SKM-1 treated with dmso at 0.1 percent for 144 hours (cell line): ENCODE measurements around the gene CGB8.
"Not testable (repeated sequence)": the region's sequence is repeated elsewhere in the genome, so short reads cannot be mapped to it uniquely, and the experiment has no call there.

Experiments used
- DNase-seq: peaks from one replicate; lab custom pipeline; 2025; ENCODE audit not compliant: unreplicated experiment; lab: John Stamatoyannopoulos, UW

The CGB8 gene

GRCh38 chr19:49031642-49032301 is 17.1 kb downstream of the CGB8 start, which contains the start of gene CGB2:
CGB2 (plus strand) TSS chr19:49031890; CDS start chr19:49032096, 206 bp downstream.
- not testable (repeated sequence) for DNase-seq

DNA sequence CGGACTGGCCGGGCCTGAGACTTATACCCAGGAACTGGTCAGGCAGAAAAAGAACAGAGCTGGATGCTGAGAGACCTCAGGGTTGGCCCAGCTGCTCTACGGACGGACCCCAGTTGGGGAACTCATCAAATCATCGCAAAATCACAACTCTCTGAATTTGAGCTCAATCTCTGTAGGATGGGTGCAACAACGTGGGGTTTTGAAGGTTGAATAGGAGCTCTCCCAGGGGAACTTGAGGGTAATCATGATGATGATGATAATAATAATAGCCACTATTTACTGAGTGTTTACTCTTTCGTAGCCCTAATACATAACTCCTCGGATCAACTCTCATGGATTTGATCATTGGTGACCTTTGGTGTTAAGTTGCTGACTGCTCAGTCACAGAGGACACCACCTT is 18.6 kb downstream of the CGB8 start:
- not testable (repeated sequence) for DNase-seq

- not testable (repeated sequence) for DNase-seq
Observed at GRCh38 chr19:49029749-49030148, 19.2 kb downstream of the CGB8 start.

GRCh38 chr19:49028686-49029085 is 20.2 kb downstream of the CGB8 start:
- DNase-seq = not testable (repeated sequence)

- not testable (repeated sequence) for DNase-seq
Observed at GRCh38 chr19:49025599-49025998, 23.3 kb downstream of the CGB8 start.

DNA sequence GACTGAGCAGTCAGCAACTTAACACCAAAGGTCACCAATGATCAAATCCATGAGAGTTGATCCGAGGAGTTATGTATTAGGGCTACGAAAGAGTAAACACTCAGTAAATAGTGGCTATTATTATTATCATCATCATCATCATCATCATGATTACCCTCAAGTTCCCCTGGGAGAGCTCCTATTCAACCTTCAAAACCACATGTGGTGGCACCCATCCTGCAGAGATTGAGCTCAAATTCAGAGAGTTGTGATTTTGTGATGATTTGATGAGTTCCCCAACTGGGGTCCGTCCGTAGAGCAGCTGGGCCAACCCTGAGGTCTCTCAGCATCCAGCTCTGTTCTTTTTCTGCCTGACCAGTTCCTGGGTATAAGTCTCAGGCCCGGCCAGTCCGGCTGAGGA is 23.8 kb downstream of the CGB8 start:
- DNase-seq = not testable (repeated sequence)

GRCh38 chr19:49024233-49024632 is 24.7 kb downstream of the CGB8 start, which contains the start of gene CGB3:
CGB3 (minus strand) TSS chr19:49024333; CDS start chr19:49023971, 362 bp downstream.
- not testable (repeated sequence) for DNase-seq

GRCh38 chr19:49022116-49022515 is 26.8 kb downstream of the CGB8 start:
- no peak for DNase-seq

GRCh38 chr19:49020931-49021895 is 27.7 kb downstream of the CGB8 start:
- DNase-seq = no peak

- DNase-seq = no peak
Observed at GRCh38 chr19:49020342-49020741, 28.6 kb downstream of the CGB8 start.

DNA sequence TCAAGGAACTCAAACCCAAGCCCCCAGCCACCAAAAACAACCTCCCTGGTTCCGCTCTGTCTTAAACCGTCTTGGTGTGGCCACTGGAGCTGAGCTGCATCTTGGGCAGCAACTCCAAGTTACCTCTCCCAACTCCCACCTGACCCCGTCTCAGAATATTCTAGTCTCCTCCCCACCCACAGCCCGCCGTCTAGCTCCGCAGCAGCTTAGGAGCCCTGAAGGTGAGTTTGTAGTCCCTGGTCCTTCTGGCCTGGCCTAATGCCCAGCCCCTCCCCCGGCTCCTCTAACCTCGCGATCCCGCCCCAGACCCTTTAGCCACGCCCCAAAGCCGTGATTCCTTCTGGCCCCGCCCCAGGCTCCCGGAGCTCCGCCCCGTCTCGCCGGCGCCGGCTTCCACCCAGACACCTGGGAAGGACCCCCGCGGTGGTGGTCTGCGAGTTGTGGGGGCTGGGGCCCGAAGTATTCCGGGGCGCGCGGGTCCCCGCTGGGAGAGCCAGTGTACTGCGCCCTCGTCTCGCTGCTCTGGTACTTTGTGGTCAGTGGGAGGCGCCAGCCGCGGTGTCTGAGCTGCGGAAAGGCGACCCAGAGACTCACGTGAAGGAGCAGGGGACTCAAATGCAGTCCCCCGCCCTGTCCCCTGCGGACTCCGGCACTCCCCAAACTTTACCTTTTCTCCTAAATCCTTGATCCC is 29.5 kb downstream of the CGB8 start:
- DNase-seq = no peak

GRCh38 chr19:49018388-49019241 is 30.3 kb downstream of the CGB8 start:
- DNase-seq = not testable (repeated sequence)

DNA sequence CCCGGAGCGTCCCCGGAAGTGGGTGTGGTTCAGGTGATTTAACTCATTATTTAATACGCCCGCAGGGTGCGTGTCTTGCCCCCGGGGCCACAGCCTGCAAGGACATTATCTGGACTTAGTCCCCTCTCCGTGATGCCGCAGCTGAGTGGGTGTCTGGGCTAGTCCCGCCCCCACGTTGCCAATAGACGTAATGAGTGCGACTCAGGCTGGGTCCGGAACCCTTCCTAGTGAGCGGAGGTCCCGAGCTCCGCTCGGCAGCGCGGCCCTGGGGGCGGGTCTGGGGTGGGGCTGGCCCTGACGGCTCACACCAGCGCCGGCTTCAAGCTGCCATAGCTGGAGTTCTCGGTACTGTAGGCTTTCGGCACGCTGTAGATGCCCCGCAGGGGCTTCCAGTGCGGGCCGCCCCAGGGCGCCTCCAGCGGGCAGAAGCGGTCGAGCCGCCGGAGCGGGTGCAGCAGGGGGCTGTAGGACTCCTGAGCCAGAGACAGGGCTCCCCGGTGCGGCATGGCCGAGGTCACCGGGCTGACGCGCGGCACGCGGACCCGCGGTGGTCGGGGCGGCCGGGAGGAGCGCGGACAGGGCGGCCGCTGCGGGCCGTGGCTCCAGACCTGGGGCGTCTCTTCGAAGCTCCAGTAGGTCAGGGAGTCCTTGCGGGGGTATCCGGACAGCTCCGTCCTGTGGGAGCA is 31.1 kb downstream of the CGB8 start:
- no peak for DNase-seq

DNA sequence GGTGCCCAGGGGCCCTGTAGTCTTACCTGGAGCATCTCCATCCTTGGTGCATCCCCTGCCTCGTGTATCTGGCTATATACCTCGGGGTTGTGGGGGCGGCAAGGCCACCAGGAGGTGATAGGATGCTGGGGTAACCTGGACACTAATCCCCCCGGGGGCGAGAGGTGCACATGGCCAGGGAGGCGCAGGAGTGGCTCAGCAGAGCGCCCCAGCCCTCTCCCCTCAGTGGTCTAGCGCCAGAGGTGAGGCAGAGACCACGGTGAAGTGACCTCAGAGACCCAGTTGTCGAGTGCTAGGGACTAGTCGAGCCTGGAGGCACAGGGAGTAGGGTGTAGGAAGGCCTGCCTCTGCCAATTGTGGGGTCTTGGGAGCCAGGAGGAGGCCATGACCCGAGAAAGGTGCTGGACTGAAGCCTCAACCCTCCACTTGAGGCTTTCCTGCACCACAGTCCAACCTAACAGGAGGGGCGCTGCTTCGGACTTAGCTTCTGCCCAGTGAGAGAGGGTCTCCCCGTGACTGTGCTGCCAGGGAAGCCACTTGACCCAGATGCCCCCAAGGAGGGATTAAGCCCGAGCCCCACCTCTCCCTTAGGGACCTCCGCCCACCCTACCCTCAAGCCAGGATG is 31.8 kb downstream of the CGB8 start, which contains the start of gene LHB:
Gene LHB (minus strand): TSS at position 51 of the 625 bp plus-strand sequence. CDS start 10 bp downstream, at position 41.
- DNase-seq = no peak

DNA sequence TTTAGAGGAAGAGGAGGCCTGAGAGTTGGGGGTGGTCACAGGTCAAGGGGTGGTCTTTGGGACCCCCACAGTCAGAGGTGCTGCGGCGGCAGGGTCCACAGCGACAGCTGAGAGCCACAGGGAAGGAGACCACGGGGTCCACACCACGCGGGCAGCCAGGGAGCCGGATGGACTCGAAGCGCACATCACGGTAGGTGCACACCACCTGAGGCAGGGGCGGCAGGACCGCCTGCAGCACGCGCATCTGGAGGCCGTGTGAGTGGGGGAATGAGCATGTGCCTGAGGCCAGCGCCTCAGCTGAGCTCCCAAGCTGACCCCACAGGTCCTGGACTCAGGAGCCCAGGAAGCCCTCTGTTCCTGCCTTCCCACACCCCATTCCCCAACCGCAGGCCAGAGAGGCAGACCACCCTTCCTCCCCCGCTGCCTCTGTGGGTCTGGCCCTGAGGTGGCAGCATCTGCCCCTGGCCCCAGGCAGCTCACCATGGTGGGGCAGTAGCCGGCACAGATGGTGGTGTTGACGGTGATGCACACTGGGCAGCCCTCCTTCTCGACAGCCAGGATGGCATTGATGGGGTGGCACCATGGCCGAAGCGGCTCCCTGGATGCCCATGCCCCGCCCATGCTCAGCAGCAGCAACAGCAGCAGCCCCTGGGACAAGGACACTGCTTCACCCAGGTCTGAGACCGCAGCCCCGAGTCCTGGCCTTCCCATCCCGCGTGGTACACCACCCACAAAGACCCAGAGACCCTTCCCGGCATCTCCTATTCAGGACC is 32.7 kb downstream of the CGB8 start:
- DNase-seq = no peak

DNA sequence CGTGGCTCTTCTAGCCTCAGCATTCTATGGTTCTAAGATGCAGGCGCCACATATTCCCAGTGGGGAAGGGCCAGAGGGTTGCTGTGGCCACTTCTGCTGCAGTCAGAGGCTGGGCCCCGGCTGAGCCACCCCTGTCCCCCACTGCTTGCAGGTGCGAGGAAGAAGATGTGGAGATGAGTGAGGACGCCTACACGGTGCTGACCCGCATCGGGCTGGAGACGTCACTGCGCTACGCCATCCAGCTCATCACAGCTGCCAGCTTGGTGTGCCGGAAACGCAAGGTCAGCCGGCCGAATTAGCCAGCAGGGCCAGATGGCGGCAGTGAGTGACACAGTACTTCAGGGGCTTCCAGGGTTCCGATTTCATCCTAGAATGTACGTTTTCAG is 34.0 kb downstream of the CGB8 start:
- DNase-seq = no peak

GRCh38 chr19:49014123-49014869 is 34.6 kb downstream of the CGB8 start:
- no peak for DNase-seq

DNA sequence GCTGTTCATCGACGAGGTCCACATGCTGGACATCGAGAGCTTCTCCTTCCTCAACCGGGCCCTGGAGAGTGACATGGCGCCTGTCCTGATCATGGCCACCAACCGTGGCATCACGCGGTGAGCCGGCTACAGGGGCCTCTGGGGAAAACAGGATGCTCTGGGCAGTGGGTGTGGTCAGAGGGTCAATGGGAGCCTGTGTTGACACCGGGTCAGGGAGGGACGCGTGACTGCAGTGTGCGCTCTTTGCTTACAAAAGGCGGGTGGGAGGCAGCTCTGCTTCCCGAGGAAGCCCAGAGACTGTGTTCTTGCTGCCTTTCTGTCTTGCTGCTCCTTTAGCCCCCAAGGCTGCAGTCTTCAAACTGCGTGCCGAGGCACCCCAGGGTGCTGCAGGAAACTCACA is 37.7 kb downstream of the CGB8 start:
- DNase-seq = no peak
